Measurements from ENCODE around the gene WBP2NL.

The WBP2NL gene

GRCh38 chr22:41964112-41964491 is 34.5 kb upstream of the WBP2NL start:
- TF ChIP-seq ZFX (IDR thresholded peaks at IDR 0.05): no peak
- no peak for TF ChIP-seq CTCF (conservative IDR thresholded peaks at IDR 0.05)
- H3K27ac ChIP-seq: no peak overlapping the region

GRCh38 chr22:41966225-41966606 is 32.4 kb upstream of the WBP2NL start:
- no peak overlapping the region for H3K27ac ChIP-seq
- TF ChIP-seq ZFX (IDR thresholded peaks at IDR 0.05) (no peak), CTCF (conservative IDR thresholded peaks at IDR 0.05) (no peak)

- TF ChIP-seq ZFX (IDR thresholded peaks at IDR 0.05) (no peak), CTCF (conservative IDR thresholded peaks at IDR 0.05) (no peak; the same call in 1 of the 2 replicates)
- H3K27ac ChIP-seq: no peak overlapping the region
These were observed 31.9 kb upstream of the WBP2NL start for GRCh38 chr22:41966607-41967240.

DNA sequence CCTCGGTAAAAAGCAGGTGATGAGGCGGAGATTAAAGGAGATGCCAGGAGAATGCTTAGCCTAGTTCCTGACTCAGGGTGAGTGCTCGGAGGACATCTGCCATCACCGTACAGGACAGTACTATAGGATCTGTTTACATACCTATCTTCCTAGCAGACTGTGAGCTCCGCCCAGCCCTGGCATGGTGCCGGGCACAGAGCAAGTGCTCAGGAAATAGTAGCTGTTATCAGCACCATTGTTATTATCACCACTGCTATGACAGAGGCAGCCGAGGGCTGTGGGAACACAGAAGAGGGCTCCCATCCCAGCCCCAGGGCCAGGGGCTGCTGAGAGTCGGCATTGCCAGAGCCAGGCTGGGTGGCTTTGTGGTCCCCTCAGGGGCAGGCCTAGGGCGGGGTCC is 30.0 kb upstream of the WBP2NL start:
- TF ChIP-seq ZFX (IDR thresholded peaks at IDR 0.05): no peak
- no peak for TF ChIP-seq CTCF (conservative IDR thresholded peaks at IDR 0.05)
- H3K27ac ChIP-seq: no peak overlapping the region

DNA sequence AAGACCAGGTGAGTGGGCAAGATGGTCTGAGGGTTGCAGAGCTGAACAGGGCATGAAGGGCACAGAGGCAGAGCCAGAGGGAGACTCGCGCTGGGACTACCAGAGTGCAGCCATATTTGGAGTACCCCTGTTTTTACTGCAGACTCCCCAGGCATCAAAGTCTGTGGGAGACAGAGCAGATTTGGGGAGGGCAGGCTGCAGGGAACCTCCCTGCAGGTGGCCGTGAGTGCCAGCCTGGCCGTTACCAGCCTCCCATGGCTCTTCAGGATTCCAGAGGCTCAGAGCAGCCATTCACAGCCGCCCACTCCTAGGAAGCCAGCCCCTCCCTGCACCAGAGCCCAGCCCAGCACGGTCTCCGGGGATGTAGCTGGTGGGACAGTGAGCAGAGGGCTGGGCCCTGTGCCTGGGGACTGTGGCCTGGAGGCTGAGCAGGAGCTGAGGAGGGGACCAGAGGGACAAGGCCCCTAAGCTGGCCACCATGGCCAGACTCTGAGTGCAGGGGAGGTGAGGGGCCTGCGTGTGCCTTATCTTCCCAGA is 29.4 kb upstream of the WBP2NL start, which contains the start of gene SEPTIN3:
SEPTIN3 (plus strand) TSS at position 334 of the 537 bp plus-strand sequence. CDS start 2,050 bp downstream, outside the sequence.
- no peak within 1 kb of the TSS for H3K27ac ChIP-seq
- TF ChIP-seq CTCF (conservative IDR thresholded peaks at IDR 0.05) (no peak), ZFX (IDR thresholded peaks at IDR 0.05) (no peak)

DNA sequence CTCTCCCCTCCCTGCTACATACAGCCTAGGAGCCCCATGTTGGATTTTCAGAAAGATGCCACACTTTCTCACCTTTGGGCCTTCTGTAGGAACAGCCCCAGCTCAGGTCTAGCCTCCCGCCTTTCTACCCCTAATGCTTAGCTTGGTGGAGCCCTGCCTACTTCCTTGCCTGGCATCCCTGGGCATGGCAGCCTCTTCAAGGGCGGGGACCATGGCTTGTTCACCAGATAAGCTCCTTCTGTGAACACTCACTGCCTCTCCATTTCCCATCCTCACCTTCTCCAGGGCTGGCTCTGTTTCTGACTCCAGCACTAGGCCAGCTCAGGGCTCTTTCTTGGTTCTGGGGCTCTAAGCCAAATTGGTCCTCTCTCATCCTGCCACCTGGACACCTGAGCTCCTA is 28.0 kb upstream of the WBP2NL start:
- no peak overlapping the region for H3K27ac ChIP-seq
- TF ChIP-seq ZFX (IDR thresholded peaks at IDR 0.05) (no peak), CTCF (conservative IDR thresholded peaks at IDR 0.05) (no peak)

DNA sequence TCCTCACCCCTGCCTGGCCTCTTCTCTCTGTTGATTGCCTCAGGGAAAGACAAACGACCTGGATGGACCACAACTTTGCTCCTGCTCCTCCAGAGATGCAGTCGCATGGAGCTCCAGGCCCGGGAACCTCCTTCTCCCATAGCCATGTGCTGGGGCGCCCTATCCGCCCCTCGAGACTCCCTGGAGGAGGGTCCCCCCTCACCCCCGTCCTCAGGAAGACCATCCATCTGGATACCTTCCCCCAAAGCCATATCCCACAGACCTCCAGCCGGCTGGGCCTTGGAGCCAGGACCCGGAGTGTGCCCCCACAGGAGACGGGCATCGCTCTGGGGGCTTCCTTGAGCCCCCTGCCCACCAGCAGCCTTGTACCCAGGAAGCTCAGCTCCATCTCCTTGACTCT is 27.2 kb upstream of the WBP2NL start:
- no peak for TF ChIP-seq CTCF (conservative IDR thresholded peaks at IDR 0.05)
- no peak for TF ChIP-seq ZFX (IDR thresholded peaks at IDR 0.05)

More for the DNA sequence above, 27.2 kb upstream of the WBP2NL start:
- no peak overlapping the region for H3K27ac ChIP-seq
